ENCODE results near the gene SMIM12.
A peak's percentile ranks its signal among the peaks of the same experiment; 100 is the strongest.

SMIM12 gene

DNA sequence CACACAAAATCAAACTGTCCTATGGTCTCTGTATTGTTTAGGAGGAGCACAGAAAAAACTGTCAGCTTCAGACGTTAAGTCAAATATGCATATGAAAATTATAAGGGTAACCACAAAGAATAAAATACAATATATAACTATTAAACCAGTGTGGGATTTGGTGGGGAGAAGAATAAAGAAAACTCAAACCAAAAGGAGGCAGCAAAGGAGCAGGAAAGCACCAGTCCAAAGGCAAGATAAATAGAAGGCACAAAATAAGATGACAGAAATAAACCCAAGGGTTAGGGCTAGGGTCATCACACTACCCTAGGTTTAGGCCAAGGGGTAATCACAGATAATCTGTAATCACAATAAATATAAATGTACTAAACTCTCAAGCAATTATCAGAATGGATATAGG lies 37.1 kb upstream of the SMIM12 start:
- no peak overlapping the region for H3K4me3 ChIP-seq (ENCODE audit: low read depth, low read length)
- no peak for DNase-seq (ENCODE audit: low read depth, low spot score)
- TF ChIP-seq, protein P1, sequence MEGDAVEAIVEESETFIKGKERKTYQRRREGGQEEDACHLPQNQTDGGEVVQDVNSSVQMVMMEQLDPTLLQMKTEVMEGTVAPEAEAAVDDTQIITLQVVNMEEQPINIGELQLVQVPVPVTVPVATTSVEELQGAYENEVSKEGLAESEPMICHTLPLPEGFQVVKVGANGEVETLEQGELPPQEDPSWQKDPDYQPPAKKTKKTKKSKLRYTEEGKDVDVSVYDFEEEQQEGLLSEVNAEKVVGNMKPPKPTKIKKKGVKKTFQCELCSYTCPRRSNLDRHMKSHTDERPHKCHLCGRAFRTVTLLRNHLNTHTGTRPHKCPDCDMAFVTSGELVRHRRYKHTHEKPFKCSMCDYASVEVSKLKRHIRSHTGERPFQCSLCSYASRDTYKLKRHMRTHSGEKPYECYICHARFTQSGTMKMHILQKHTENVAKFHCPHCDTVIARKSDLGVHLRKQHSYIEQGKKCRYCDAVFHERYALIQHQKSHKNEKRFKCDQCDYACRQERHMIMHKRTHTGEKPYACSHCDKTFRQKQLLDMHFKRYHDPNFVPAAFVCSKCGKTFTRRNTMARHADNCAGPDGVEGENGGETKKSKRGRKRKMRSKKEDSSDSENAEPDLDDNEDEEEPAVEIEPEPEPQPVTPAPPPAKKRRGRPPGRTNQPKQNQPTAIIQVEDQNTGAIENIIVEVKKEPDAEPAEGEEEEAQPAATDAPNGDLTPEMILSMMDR (IDR thresholded peaks at IDR 0.05; ENCODE audit: low read depth, low read length) = no peak
- in situ Hi-C loops (cut with HindIII; ENCODE audit: low sequenced_read_pairs) = no loop called here

DNA sequence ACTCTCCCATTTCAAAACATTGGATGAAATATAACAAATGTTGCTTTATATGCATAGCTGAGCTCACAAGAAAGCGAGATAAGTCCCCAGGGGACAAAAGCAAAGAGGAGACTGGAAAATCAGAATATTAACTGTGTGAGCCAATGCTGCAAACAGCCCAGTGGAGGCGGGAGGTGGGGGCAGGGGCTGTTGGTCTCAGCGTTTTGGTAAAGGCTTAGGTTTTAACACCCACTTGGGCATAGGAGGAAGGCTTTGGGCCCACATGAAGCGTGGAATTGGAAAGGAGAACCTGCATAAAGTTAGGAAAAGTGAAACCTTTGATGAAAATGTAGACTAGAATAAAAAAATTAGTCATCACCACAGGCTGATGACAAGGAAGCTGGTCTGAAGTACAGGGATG lies 30.2 kb upstream of the SMIM12 start:
- in situ Hi-C loops (cut with HindIII; ENCODE audit: low sequenced_read_pairs) = no loop called here
- DNase-seq (ENCODE audit: low read depth, low spot score) = no peak
- TF ChIP-seq, protein P1 (IDR thresholded peaks at IDR 0.05; ENCODE audit: low read depth, low read length) = no peak
- no peak overlapping the region for H3K4me3 ChIP-seq (ENCODE audit: low read depth, low read length)

DNA sequence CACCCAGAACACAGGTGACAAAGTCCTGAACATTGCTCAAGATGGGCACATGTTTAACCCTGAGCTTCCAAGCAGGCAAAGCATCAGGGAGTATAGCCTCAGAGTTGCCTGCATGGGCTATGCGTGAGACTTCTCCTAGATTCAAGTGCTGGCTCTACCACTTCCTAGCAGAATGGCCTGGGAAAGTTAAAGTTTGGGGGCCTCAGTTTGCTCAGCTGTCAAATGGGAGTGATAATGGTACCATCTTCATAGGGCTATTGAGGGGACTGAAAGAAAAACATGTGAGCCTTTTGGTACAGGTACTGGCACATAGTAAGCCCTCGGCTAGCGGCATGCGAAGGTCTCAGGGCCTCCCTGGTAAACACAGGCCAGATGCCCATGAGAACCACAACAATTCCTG lies 28.0 kb upstream of the SMIM12 start:
- no peak overlapping the region for H3K4me3 ChIP-seq (ENCODE audit: low read depth, low read length)
- no peak for DNase-seq (ENCODE audit: low read depth, low spot score)
- in situ Hi-C loops (cut with HindIII; ENCODE audit: low sequenced_read_pairs) = no loop called here
- TF ChIP-seq, protein P1 (IDR thresholded peaks at IDR 0.05; ENCODE audit: low read depth, low read length) = no peak

DNA sequence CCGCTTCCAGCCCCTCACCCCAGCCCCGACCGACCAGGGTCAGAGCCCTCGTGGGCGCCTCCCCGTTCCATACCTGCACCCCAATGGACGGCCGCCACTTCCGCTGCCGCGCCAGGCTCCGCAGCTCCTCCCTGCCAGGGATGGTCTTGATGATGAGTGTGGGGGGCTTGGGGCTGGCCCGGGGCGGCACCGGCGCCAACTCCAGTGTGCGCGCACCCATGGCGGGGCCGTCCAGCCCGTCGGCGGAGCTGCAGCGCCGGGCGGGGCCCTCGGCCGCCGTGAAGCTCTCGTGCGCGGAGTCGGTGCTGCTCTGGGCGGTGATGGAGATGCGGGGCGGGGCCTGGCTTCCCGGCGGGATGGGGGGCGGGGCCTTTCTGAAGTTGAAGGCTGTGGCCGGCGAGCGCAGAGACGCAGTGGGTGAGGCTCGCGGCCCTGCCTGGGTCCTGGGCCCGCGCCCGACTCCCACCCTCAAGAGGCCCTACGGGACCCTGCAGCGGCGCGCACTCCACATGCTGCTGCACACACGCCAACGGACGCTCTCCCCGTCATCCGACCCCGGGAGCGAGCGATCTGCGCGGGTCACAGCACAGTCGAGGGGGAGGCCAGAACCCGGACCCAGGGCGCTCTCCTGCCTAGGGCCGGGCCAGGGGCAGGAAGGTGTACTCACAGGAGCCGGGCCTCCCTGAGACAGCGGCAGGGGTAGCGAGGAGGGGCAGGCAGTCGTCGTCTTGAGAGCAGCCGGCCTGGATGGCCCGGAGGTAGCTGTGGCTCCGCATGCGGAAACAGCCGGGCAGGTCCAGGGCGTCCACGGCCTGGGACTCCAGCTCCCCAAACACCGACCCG lies 26.1 kb upstream of the SMIM12 start:
- in situ Hi-C loops (cut with HindIII; ENCODE audit: low sequenced_read_pairs) = no loop called here
- TF ChIP-seq, protein P1 (IDR thresholded peaks at IDR 0.05; ENCODE audit: low read depth, low read length) = no peak
- H3K4me3 ChIP-seq (ENCODE audit: low read depth, low read length) = peak overlapping the region; percentile 17
- DNase-seq (ENCODE audit: low read depth, low spot score) = peak; percentile 3

DNA sequence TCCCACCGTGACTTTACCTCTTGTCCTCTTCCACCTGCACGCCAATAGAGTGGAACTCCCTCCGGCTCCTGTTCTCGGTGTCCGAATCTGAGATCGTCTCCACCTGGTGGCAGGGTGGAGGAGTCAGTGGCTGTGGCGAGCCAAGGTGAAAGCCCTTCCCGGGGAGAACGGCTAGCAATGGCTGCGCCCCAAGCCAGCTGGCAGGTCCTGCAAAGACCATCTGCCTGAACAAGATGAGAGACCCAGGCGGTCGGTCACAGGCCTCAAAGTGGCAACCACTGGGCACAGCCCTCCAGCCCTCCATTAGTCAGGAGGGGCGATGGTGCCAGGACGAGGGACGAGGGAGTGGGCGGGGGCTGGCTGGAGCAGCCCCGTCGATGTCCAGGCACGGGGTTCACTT lies 25.4 kb upstream of the SMIM12 start:
- in situ Hi-C loops (cut with HindIII; ENCODE audit: low sequenced_read_pairs) = no loop called here
- TF ChIP-seq, protein P1 (IDR thresholded peaks at IDR 0.05; ENCODE audit: low read depth, low read length) = no peak
- no peak overlapping the region for H3K4me3 ChIP-seq (ENCODE audit: low read depth, low read length)
- DNase-seq (ENCODE audit: low read depth, low spot score) = no peak

DNA sequence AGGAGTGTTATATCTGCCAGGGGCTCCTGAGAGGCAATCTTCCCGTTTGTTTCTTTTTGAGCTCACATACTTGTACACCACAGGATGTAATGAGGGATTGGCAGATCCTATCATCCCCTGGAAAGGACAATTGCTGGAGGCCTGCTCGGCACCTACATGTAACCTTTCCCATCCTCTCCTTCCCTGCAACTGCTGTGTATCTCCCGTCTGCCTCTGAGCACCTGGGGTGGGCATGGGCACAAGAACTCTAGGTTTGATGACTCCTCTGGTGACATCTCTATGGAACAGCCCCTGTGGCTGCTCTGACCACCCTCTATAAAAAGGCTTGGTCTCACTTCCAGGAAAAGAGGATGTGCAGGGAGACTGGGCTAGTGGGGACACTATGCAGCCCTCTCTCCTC lies 25.0 kb upstream of the SMIM12 start:
- H3K4me3 ChIP-seq (ENCODE audit: low read depth, low read length) = no peak overlapping the region
- TF ChIP-seq, protein P1 (IDR thresholded peaks at IDR 0.05; ENCODE audit: low read depth, low read length) = no peak
- DNase-seq (ENCODE audit: low read depth, low spot score) = no peak
- in situ Hi-C loops (cut with HindIII; ENCODE audit: low sequenced_read_pairs) = no loop called here

All from astrocyte of the spinal cord (primary cell).